ENCODE data around the gene SMIM35. TPM values are rescaled to one million over a fixed set of nuclear protein-coding genes. Genes with fewer than 3 reads are reported as not detected.

SMIM35 gene
- total RNA-seq, 1 experiment from 2014 or later, result not detected

DNA sequence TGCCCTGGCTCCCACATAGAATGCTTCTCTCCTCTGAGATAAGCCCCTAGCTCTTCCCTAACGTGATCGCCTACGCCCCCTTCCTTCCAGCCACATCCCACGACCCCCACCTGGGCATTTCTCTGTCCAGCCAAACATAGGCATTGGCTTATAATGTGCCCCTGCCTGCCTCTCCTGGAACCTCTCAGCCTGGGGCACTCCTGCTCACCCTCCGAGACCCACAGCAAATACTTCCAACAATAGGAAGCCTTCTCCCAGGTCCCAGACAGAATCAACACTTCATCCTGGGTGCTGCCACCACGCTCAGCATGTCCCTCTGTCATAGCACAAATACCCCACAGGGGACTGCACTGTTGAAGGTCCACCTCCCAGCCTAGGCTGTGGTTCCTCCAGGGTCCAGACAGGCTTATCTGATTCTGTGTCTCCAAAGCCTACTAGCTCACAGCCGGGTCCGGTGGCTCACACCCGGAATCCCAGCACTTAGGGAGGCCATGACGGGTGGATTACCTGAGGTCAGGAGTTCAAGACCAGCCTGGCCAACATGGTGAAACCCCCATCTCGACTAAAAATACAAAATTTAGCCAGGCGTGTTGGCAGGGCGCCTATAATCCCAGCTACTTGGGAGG is 34.1 kb downstream of the SMIM35 start:
- Histone ChIP-seq H3K79me2 (ENCODE audit: insufficient read depth, low read length) (no peaks in the 10 kb centered on the region), H3K27ac (ENCODE audit: insufficient read length, low read depth, low read length) (no peak overlapping the region), H2BK12ac (ENCODE audit: insufficient read length, low read depth, low read length) (no peak overlapping the region), H4K8ac (replicated peaks; ENCODE audit: insufficient read length, low read depth, low read length) (no peak overlapping the region), H2AFZ (ENCODE audit: low read length) (no peak overlapping the region), H2BK15ac (ENCODE audit: low read depth, low read length) (no peak overlapping the region), H3T11ph (ENCODE audit: low read length) (no peak overlapping the region), H2BK120ac (ENCODE audit: low read depth, low read length, poor library complexity, severe bottlenecking) (no peak overlapping the region), H3K4me2 (ENCODE audit: insufficient read depth, insufficient read length, low read length) (no peak overlapping the region), H3K56ac (ENCODE audit: insufficient read length, low read depth, low read length) (no peak overlapping the region), H4K20me1 (ENCODE audit: control insufficient read depth, insufficient read depth, insufficient read length) (no peaks in the 10 kb centered on the region), H3K4me1 (ENCODE audit: insufficient read depth, low read length) (no peaks in the 10 kb centered on the region), H4K5ac (ENCODE audit: insufficient read length, low read depth, low read length) (no peak overlapping the region), H3K18ac (ENCODE audit: insufficient read length, low read depth, low read length) (no peak overlapping the region), H3K23ac (ENCODE audit: insufficient read length, low read depth, low read length) (no peak overlapping the region), H3K4ac (ENCODE audit: low read depth, low read length) (no peak overlapping the region; the same call in 1 of the 2 replicates), H2AK5ac (ENCODE audit: insufficient read length, low read length) (no peak overlapping the region), H2BK20ac (ENCODE audit: low read depth, low read length, poor library complexity, severe bottlenecking) (no peak overlapping the region), H4K91ac (ENCODE audit: insufficient read length, low read depth, low read length) (no peak overlapping the region), H2BK5ac (ENCODE audit: insufficient read length, low read length) (no peak overlapping the region), H3K9ac (ENCODE audit: extremely low read depth, insufficient read length, low read length) (no peak overlapping the region), H3K79me1 (ENCODE audit: insufficient read depth, low read depth, low read length, poor library complexity, severe bottlenecking) (no peaks in the 10 kb centered on the region), H3K27me3 (ENCODE audit: insufficient read depth, low read length) (no peaks in the 10 kb centered on the region), H3K9me3 (ENCODE audit: control insufficient read depth, low read depth, low read length) (no peaks in the 10 kb centered on the region), H3K23me2 (ENCODE audit: insufficient read length, low read depth, low read length, poor library complexity, severe bottlenecking) (no peaks in the 10 kb centered on the region), H3K14ac (ENCODE audit: insufficient read depth, low read length) (no peak overlapping the region)
- H3K9me3 Mint-ChIP-seq, result no peaks in the 10 kb centered on the region
- no peak for DNase-seq
- H3K27me3 Mint-ChIP-seq (ENCODE audit: low read depth), result peaks cover 13% of the 10 kb centered on the region
- H3K4me3 Mint-ChIP-seq, result no peak overlapping the region; a peak in 1 of 5 replicates
- peaks cover 2 to 9% of the 10 kb centered on the region in 2 experiments; a peak in 3 of 4 replicates for H3K4me1 Mint-ChIP-seq
- no peaks in the 10 kb centered on the region for H3K36me3 Mint-ChIP-seq (ENCODE audit: insufficient read depth in 1 of 3, low read depth in 3 of 3)
- H3K27ac Mint-ChIP-seq, result no peak overlapping the region
- no CpG with 5 or more reads among the region's 13 CpGs for whole genome bisulfite sequencing (ENCODE audit: extremely low coverage, insufficient read length, low lambda C conversion rate)
- TF ChIP-seq, protein P1, sequence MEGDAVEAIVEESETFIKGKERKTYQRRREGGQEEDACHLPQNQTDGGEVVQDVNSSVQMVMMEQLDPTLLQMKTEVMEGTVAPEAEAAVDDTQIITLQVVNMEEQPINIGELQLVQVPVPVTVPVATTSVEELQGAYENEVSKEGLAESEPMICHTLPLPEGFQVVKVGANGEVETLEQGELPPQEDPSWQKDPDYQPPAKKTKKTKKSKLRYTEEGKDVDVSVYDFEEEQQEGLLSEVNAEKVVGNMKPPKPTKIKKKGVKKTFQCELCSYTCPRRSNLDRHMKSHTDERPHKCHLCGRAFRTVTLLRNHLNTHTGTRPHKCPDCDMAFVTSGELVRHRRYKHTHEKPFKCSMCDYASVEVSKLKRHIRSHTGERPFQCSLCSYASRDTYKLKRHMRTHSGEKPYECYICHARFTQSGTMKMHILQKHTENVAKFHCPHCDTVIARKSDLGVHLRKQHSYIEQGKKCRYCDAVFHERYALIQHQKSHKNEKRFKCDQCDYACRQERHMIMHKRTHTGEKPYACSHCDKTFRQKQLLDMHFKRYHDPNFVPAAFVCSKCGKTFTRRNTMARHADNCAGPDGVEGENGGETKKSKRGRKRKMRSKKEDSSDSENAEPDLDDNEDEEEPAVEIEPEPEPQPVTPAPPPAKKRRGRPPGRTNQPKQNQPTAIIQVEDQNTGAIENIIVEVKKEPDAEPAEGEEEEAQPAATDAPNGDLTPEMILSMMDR (conservative IDR thresholded peaks at IDR 0.05), result no peak

Measured in H9 (cell line).